Right renal cortex interstitium (tissue), 3 donors: ENCODE measurements around the gene FBLN2. TPM values are rescaled to one million over a fixed set of nuclear protein-coding genes. Genes with fewer than 3 reads are reported as not detected.

Source experiments
- DNase-seq, 3 donors: peaks; one replicate each; pipeline ENCODE4 v3.0.0-alpha.2; 2013; ENCODE audit warnings: low read depth in 3 of 3, low spot score in 2 of 3
- polyA plus RNA-seq, 3 donors: library from polyadenylated mRNA; unstranded; fragments of 120-200 nt; gene quantifications; one replicate each; pipeline ENCODE4 v1.2.1, GENCODE V29; 2013; ENCODE audit not compliant: insufficient read length in 3 of 3

Gene FBLN2
- polyA plus RNA-seq, 3 donors: 21.2 to 24.2 (median 22.9) TPM

DNA sequence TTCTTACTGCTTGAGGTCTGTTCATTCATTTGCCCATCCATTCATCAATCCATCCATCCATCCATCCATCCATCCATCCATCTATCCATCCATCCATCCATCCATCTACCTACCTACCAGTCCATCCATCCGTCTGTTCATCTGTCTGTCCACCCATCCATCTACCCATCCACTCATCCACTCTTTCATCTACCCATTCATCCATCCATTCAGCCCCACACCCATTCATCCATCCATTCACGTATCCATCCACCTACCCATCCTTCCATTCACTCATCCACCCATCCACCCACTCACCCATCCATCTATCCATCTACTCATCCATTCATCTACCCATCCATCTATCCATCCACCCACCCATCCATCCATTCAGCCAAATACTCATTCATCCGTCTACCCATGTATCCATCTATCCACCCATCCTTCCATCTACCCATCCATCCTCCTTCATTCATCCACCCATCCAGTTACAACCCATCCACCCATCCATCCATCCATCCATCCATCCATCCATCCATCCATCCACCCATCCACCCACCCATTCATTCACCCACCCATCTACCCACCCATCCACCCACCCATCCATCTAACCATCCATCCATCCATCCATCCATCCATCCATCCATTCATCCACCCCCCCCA lies 68.3 kb downstream of the FBLN2 start:
- no peak for DNase-seq

DNA sequence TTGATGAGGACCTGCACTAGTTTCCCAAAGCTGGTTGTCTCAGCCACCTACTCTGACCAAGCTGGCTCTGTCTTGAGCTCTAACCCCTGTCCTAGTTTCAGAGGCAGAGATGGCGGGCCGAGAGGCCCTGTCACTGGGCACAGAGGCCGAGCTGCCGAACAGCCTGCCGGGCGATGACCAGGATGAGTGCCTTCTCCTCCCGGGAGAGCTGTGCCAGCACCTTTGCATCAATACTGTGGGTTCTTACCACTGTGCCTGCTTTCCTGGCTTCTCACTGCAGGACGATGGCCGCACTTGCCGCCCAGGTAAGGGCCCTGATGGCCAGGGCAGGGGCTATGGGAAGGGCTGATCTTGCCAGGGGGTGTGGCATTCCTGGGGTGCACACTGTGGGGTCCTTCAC lies 69.1 kb downstream of the FBLN2 start:
- DNase-seq: no peak

DNA sequence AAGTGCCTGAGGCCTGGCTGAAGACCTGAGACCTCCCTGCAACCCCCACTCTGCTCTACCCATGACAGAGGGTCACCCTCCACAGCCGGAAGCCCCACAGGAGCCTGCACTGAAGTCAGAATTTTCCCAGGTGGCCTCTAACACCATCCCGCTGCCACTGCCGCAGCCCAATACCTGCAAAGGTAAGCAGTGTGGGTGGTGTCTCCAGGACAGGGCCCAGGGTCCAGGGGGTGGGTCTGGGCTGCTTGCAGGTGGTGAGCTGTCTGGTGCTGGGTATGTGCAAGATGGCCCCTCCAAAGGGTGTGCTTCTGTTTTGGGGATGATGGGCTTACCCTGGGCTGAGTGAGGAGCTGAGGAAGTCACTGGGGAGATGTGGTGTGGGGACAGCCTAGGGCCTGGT lies 69.9 kb downstream of the FBLN2 start:
- DNase-seq: no peak

DNA sequence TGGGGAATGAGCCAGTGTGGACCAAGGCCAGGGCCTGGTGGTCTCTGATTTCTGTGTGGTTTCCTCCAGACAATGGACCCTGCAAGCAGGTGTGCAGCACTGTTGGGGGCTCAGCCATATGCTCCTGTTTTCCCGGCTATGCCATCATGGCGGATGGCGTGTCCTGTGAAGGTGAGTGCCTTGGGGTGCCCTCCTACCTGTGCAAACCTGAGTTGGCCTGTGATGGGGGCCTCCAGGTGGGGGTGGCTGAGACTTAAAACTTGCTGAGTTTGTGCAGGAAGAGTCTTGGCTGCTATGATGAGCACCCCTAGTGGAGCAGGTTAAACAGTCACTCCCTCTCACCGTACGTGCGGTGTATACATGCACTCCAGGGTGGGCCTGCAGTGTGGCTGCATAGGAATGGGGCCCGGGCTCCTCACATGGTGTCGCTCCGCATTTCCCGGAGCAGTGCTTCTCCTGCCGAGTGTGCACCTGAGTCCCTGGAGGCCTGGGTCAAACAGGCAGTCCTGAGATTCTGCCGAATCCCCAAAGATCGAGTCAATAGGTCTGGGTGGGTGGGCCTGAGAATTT lies 70.8 kb downstream of the FBLN2 start:
- DNase-seq: no peak

DNA sequence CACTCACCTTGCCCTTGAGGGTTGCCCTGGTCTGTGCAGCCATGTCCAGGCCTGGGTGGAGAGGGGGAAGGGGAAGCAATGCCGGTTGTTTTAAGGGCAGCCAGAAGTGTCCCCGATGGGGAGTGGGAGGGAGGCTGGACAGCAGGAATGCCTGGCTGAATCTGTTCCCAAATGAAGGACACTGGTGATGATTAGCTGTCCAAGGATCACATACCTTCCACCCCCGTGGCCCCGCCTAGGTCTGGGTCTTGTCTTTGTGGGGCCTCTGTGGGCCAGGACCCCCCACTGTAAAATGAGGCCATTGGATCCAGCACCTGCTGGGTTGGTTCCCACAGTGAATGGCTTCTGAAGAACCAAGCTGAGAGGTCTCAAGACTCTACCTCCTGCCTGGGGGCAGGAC lies 71.4 kb downstream of the FBLN2 start:
- no peak for DNase-seq

DNA sequence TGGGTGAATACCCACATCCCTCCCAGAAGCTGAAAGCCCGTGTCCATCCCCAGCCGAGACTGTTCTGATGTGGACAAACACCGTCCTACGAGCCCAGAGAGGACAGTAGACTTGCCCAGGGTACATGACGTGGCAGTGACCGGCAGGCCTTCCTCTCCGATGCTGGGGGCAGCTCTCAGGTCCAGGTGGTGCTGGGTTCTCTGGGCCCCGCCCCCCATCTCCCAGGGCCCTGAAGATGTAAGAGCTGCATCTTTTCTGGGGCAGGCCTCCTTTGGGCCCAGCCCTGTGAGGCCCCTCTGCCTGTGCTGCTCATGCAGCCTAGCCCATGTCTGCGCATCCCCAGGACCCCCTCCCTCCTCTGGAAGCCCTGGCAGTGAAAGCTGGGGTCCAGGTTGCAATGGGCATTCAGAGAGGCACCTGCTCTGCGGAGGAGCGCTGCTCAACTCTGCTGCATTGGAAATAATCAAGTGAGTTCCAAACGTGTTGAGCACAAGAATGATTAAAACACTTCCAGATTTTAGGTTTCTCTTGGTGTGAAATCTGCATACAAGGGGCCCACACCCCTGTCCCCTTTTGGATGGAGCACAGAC lies 71.9 kb downstream of the FBLN2 start:
- DNase-seq: no peak

DNA sequence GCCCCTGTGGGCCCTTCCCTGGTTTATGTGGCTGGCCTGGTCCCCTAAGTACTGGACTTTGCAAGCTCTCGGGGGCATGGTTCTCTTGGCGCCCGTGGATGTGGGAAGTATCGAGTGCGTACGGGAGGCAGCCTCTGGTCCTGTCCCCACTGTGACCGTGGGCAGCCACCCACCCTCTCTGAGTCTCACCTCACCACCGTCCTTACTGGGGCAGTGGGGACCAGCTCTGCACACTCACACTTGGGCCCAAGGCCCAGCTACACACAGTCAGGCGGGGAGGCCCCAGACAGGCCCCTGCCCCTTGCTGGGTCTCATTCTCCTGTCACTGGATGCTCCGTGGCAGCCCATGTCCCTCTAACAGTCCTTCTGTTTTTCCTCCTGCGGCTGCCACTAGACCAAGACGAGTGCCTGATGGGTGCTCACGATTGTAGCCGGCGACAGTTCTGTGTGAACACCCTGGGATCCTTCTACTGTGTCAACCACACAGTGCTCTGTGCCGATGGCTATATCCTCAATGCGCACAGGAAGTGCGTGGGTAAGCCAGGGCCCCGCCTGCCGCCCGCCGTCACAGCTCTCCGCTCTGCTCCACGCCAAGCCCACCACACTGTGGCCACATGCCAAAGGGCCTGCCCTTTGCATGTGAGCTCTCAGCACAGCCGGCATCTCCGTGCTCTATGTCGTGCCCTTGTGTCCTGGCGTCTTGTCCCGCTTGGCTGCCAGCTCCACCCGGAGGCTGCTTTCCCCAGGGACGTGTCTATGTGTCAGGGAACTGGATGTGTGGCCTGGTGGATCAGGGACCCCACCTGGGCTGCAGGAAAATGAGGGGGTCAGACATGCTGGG lies 72.7 kb downstream of the FBLN2 start:
- DNase-seq: no peak

DNA sequence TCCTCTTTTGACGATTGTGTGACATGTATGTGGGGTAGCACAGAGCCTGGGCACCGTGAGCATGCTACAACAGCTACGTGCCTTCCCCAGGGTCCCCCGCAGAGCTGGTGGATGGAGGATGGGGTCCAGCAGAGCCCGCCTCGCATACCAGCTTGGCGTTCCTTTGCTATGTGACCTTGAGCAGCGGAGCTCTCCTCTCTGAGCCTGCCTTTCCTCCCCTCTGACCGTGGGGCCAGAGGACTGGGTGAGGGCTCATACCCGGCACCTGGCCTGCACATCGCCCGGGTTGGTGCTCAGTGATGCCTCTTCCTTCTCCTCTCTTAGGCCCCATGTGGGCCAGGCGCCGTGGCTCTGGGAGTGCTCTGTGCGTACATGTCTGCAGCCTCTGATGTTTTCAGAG lies 73.4 kb downstream of the FBLN2 start:
- no peak for DNase-seq

DNA sequence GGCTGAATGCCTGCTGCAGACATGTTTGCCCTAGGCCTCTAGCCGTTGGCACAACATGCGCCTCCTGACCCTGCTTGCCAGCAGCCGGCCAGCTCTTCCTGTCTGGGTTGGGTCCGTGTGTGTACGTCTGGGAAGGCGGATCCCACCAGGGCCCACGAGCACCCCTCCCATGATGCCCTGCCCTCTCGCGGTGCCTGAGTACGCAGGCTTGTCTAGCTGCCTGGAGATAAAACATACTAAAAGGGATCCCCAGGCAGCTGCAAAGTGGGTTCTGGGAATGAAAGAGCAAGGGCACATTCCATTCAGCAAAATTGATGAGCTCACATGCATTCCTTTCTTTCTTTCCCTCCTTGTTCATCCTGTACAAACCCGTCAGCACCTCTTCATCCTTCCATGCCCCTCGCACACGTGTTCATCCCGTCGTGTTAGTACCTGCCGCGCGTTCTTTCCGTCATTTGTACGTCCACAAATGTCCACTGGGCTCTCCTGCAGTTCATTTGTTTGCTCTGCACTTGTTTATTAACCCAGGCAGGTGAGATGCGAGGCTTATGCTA lies 74.3 kb downstream of the FBLN2 start:
- no peak for DNase-seq

DNA sequence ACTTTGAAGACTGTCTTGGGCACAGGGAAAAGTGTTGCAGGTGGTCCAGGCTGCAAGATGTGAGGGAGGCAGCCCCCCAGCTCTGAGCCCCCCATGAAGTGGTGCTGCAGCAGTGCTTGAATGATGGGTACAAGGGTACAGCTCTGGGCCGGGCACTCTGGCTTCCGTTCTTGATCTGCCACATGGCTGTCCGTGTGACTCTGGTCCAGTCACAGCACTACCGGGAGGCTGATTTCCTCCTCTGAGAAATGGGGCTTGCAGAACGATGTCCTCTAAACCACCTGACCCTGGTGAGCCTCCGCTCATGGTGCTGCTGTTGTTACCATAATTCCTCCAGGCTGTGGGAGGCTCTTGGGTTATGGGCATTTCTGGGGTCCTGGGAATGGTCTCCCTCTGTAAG lies 75.1 kb downstream of the FBLN2 start:
- DNase-seq: no peak

DNA sequence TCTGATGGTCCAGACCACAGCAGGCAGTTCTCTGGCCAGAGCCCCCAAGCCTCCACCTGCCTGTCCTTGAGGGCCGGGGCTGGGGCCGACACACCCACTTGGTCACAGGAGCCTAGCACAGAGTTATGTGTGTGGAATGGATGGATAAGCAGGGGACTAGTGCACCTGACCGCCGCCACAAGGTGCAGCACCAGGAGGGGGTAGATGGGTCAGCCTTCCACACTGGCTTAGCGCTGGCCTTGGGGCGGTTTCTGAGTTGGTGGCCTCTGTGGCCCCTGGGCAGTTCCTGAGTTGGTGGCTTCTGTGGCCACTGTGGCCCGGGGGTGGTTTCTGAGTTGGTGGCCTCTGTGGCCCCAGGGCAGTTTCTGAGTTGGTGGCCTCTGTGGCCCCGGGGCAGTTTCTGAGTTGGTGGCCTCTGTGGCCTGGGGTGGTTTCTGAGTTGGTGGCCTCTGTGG lies 75.8 kb downstream of the FBLN2 start:
- no peak for DNase-seq

DNA sequence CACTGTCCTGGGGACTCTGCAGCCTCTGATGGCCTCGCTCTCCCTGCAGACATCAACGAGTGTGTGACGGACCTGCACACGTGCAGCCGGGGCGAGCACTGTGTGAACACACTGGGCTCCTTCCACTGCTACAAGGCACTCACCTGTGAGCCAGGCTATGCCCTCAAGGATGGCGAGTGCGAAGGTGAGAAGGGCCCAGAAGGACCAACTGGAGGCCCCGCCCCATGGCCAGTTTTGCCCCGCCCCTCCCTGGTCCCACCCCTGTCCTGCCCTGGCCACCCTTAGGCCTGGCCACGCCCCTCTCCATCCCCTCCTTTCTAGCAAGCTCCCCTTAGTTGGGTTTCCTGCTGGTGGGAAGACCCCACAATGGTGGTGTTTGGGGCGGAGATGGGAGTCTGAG lies 77.5 kb downstream of the FBLN2 start:
- no peak for DNase-seq

DNA sequence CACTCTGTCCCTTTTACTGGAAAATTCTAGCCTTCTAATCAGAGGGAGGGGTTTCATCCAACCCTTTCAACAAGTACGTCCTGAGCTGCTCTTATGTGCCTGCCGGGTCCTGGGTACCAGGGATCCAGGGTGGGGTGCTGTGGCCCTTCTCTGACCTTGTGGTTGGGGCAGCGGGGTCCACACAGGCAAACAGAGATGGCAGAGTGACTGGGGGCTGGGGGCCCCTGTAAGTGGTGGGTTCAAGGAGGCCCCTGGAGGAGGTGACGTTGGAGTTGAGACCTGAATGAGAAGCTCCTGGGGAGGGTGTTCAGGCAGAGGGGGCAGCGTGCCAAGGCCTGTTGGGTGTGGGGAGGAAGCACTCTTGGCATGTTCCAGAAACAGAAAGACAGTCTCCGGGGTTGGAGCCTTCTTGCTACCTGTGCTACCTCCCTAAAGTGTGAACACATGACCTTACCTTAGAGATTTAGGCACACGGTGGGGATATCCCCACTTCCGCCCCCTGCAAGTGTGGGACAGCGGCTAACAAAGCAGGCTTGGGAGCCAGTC lies 78.1 kb downstream of the FBLN2 start:
- no peak for DNase-seq

DNA sequence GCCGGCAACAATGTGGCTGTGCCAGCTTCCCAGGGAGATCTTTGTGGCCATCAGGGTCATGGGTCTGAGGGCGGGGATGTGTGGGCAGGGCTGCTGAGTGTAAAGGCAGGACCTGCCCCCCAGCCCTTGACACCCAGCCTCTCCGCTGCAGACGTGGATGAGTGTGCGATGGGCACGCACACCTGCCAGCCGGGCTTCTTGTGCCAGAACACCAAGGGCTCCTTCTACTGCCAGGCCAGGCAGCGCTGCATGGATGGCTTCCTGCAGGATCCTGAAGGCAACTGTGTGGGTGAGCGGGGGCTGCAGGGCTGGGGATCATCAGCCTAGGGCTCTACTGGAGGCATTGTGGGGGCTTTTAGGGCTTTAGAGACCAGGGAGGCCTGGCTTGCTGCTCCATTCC lies 78.8 kb downstream of the FBLN2 start:
- DNase-seq: no peak

DNA sequence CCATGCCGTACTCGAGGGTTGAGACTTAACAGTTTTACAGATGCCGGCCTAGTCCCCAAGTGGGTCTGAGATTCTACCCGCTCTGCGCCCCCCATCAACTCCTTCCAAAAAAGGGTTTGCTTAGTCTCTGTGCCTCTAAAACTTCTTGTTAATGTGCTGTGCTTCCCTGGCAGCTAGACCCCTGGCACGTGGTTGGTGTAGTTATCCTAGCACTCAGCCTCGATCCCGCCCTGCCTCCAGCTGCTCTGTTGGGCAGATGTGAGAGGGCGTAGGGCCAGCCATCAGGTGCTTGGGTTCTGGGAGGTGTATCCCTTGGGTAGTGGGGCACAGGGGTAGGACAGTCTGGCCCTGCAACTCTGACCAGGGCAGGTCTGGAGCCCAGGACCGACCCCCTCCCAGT lies 79.5 kb downstream of the FBLN2 start:
- no peak for DNase-seq

DNA sequence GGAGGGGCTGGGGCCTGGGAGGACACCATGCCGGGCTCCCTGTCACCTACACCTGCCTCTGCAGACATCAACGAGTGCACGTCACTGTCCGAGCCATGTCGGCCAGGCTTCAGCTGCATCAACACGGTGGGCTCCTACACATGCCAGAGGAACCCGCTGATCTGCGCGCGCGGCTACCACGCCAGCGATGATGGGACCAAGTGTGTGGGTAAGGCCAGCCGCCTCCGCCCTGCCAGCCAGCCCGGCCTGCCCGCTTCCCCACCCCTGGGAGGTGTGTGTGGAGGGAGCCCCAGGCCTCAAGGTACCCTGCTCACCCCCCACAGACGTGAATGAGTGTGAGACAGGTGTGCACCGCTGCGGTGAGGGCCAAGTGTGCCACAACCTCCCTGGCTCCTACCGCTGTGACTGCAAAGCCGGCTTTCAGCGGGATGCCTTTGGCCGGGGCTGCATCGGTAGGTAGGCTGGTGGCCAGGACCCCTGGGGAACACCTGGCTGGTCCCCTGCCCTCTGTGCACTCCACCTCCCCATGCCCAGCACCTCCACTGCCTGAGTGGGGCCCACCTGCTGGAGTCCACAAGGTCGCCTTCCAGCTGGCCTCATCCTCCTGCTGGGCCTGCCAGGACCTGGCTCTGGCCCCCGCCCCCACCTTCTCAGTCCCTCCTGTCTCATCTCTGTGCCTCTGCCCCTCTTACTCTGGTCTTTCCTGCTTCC lies 80.1 kb downstream of the FBLN2 start:
- no peak for DNase-seq

DNA sequence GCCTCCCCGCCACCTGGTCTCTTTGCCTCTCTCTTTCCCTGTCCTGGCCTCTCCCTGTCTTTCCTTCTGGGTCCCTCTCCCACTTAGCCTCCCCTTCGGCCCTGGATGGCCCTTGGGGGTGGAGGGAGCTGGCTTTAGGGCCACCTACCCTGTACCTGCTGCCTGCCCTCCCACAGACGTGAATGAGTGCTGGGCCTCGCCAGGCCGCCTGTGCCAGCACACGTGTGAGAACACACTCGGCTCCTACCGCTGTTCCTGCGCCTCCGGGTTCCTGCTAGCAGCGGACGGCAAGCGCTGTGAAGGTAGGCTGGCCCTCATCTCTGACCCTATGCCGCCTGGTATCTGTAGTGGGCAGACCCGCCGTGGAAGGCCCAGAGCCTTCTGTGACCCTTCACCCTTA lies 80.7 kb downstream of the FBLN2 start:
- no peak for DNase-seq

DNA sequence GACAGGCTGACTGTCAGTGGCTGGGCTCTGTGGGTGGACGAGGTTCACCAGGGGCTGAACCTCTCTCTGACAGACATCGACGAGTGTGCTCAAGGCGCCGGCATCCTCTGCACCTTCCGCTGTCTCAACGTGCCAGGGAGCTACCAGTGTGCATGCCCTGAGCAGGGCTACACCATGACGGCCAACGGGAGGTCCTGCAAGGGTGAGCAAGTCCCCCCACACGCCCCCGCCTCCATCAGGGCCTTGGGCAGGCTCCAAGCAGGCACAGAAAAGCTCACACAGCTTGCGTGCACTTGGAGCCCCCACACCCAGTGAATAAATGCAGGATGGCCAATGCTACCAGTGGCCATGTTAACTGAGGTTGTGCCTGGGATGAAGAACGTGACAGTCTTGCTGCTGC lies 82.3 kb downstream of the FBLN2 start:
- DNase-seq: no peak

DNA sequence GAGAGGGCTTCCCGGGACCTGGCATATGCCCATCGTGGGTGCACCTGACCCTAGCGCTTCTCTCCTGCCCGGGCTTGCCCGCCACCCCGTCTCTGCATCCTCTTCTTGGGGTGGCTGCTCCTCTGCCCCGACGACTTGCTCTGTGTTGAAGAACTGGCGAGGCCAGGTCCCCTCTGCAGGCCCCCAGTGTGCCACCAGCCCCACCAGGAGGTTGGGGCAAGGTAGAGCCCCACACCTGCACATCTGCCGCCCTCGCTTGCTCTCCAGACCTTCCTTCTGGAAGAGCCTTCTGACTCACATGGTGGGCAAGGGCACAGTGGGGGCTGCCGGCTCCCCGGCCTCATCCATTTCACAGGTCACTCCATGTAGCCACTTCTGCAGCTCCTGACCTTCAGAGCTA lies 84.3 kb downstream of the FBLN2 start:
- no peak for DNase-seq

DNA sequence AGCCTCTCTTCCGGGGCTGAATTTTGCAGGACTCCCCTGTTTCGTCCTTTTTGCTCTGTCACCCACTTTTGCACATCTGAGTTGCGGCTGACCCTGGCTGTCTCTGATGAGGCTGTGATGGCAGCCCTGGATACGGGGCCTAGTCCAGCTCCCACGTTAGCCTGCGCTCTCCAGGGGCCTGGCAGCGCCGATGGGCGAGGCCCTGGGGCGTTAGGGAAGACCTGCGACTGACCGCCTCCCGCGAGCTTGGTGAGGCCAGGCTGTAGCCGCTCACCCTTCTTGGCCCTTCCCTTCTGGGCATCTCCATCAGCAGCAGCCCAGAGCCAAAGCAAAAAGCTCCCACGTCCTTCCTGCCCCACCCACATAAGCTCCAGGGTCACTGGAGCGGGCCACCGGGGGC lies 85.2 kb downstream of the FBLN2 start:
- DNase-seq: no peak
